B cell (primary cell): ENCODE data around the gene ZBTB34.

Experiments
- EZH2 ChIP-seq: IDR thresholded peaks from 2 replicates; pipeline ENCODE4 v1.6.1; 2012; ENCODE audit warnings: borderline replicate concordance, low read depth, mild to moderate bottlenecking, moderate library complexity, low read length; ENCODE audit not compliant: insufficient read depth, poor library complexity, severe bottlenecking
- TF ChIP-seq, protein P1 (sequence below): fragments of 200-600 bp; IDR thresholded peaks from one replicate; pipeline ENCODE4 v1.8.0; 2022; ENCODE audit warnings: antibody characterized with exemption, mild to moderate bottlenecking

DNA sequence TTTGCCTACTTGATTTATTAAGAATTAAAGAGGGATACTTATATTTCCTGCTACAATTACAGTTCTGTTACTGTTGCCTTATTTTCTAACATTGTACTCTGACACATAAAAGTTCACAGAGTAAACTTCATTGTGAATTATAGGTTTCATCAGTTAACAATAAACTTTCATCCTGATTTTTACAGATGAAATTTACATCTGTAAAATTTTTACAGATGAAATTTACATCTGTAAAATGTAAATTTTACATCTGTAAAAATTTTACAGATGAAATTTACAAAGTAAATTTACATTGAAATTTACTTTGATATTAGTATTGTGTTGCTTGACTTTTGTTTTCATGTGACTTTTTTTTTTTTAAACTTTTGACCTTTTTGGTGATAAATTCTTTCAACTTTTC lies 46.3 kb upstream of the ZBTB34 start:
- TF ChIP-seq, protein P1, sequence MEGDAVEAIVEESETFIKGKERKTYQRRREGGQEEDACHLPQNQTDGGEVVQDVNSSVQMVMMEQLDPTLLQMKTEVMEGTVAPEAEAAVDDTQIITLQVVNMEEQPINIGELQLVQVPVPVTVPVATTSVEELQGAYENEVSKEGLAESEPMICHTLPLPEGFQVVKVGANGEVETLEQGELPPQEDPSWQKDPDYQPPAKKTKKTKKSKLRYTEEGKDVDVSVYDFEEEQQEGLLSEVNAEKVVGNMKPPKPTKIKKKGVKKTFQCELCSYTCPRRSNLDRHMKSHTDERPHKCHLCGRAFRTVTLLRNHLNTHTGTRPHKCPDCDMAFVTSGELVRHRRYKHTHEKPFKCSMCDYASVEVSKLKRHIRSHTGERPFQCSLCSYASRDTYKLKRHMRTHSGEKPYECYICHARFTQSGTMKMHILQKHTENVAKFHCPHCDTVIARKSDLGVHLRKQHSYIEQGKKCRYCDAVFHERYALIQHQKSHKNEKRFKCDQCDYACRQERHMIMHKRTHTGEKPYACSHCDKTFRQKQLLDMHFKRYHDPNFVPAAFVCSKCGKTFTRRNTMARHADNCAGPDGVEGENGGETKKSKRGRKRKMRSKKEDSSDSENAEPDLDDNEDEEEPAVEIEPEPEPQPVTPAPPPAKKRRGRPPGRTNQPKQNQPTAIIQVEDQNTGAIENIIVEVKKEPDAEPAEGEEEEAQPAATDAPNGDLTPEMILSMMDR = no peak
- TF ChIP-seq EZH2 = no peak
